ENCODE results near the gene P2RX6.
A peak's percentile ranks its signal among the peaks of the same experiment; 100 is the strongest.

P2RX6 gene

GRCh38 chr22:21044931-21045584, 30.1 kb downstream of the P2RX6 start:
- TF ChIP-seq ZFP30 (CRISPR knock-in tag; IDR thresholded peaks at IDR 0.05) (no peak), ZNF565 (CRISPR knock-in tag; conservative IDR thresholded peaks at IDR 0.05; ENCODE audit: low read depth) (no peak), ZNF70 (CRISPR knock-in tag; IDR thresholded peaks at IDR 0.05) (no peak), RARB (CRISPR knock-in tag; IDR thresholded peaks at IDR 0.05) (no peak), ZFP3 (CRISPR knock-in tag; IDR thresholded peaks at IDR 0.05) (no peak), CSRNP3 (CRISPR knock-in tag; IDR thresholded peaks at IDR 0.05) (no peak), ZC3H10 (CRISPR knock-in tag; IDR thresholded peaks at IDR 0.05) (no peak), GLIS3 (CRISPR knock-in tag; IDR thresholded peaks at IDR 0.05) (no peak), TCF4 (CRISPR knock-in tag; IDR thresholded peaks at IDR 0.05; ENCODE audit: borderline replicate concordance) (no peak), ISL1 (CRISPR knock-in tag; IDR thresholded peaks at IDR 0.05) (no peak), SNAI2 (CRISPR knock-in tag; IDR thresholded peaks at IDR 0.05) (no peak), CREB5 (CRISPR knock-in tag; IDR thresholded peaks at IDR 0.05; ENCODE audit: low read depth) (no peak), ZNF8 (CRISPR knock-in tag; IDR thresholded peaks at IDR 0.05) (no peak), TOX (CRISPR knock-in tag; IDR thresholded peaks at IDR 0.05; ENCODE audit: borderline replicate concordance) (no peak), OSR1 (CRISPR knock-in tag; IDR thresholded peaks at IDR 0.05) (no peak), ESRRG (CRISPR knock-in tag; IDR thresholded peaks at IDR 0.05) (no peak), CSDC2 (CRISPR knock-in tag; IDR thresholded peaks at IDR 0.05) (no peak), ARNTL (CRISPR knock-in tag; IDR thresholded peaks at IDR 0.05; ENCODE audit: borderline replicate concordance, low read depth) (no peak)
- ATAC-seq = peak; percentile 74

GRCh38 chr22:21045585-21046294, 30.8 kb downstream of the P2RX6 start, which contains the start of gene LRRC74B:
Gene LRRC74B (plus strand): TSS chr22:21045946. CDS start chr22:21045987, 41 bp downstream.
- peak; percentile 98 for ATAC-seq
- no peak for TF ChIP-seq ZFP30 (CRISPR knock-in tag; IDR thresholded peaks at IDR 0.05)
- TF ChIP-seq ARNTL (CRISPR knock-in tag; IDR thresholded peaks at IDR 0.05; ENCODE audit: borderline replicate concordance, low read depth) = no peak
- no peak for TF ChIP-seq BACH2 (CRISPR knock-in tag; IDR thresholded peaks at IDR 0.05; ENCODE audit: borderline replicate concordance)
- no peak for TF ChIP-seq SNAI2 (CRISPR knock-in tag; IDR thresholded peaks at IDR 0.05)
- TF ChIP-seq OSR1 (CRISPR knock-in tag; IDR thresholded peaks at IDR 0.05) = no peak
- no peak for TF ChIP-seq ZNF70 (CRISPR knock-in tag; IDR thresholded peaks at IDR 0.05)
- no peak for TF ChIP-seq TOX (CRISPR knock-in tag; IDR thresholded peaks at IDR 0.05; ENCODE audit: borderline replicate concordance)

GRCh38 chr22:21047035-21047661, 32.2 kb downstream of the P2RX6 start:
- no peak for ATAC-seq

More at GRCh38 chr22:21047035-21047661, 32.2 kb downstream of the P2RX6 start:
- TF ChIP-seq CSRNP3 (CRISPR knock-in tag; IDR thresholded peaks at IDR 0.05) (no peak), GLIS3 (CRISPR knock-in tag; IDR thresholded peaks at IDR 0.05) (no peak), ISL1 (CRISPR knock-in tag; IDR thresholded peaks at IDR 0.05) (no peak), ZNF565 (CRISPR knock-in tag; conservative IDR thresholded peaks at IDR 0.05; ENCODE audit: low read depth) (no peak), CREB5 (CRISPR knock-in tag; IDR thresholded peaks at IDR 0.05; ENCODE audit: low read depth) (no peak)

Data from SK-N-SH treated with all-trans-retinoic acid at 6 μM for 48 hours (cell line).